ENCODE data around the gene STX19. TPM values are rescaled to one million over a fixed set of nuclear protein-coding genes. Genes with fewer than 3 reads are reported as not detected.
"Not testable (repeated sequence)": the region's sequence is repeated elsewhere in the genome, so short reads cannot be mapped to it uniquely, and the experiment has no call there.

STX19 gene

GRCh38 chr3:93969997-93970396 is 58.4 kb downstream of the STX19 start:
- Histone ChIP-seq H3K4me1 (ENCODE audit: control insufficient read depth in 2 of 2, insufficient read depth in 1 of 2, low read depth in 1 of 2, low read length in 2 of 2) (peaks cover 2% of the 10 kb centered on the region in 2 donors), H3K4me3 (ENCODE audit: low read length in 2 of 2) (no peak overlapping the region), H2BK15ac (ENCODE audit: low read length) (no peak overlapping the region), H3K27me3 (ENCODE audit: control insufficient read depth in 3 of 3, insufficient read depth in 3 of 3, low read depth in 1 of 3, low read length in 3 of 3) (no peaks in the 10 kb centered on the region), H3K27ac (replicated peaks; ENCODE audit: low read length) (no peak overlapping the region), H3K9me3 (replicated peaks in 1 of 2; ENCODE audit: control insufficient read depth in 2 of 2, insufficient read depth in 1 of 2, low read depth in 1 of 2, low read length in 2 of 2) (no peaks in the 10 kb centered on the region), H4K91ac (ENCODE audit: low read depth, low read length, poor library complexity) (no peak overlapping the region), H3K4me2 (ENCODE audit: insufficient read depth, low read length, poor library complexity, severe bottlenecking) (no peak overlapping the region), H3K14ac (ENCODE audit: low read length) (no peak overlapping the region), H3K9ac (ENCODE audit: low read depth, low read length, poor library complexity) (no peak overlapping the region), H2AFZ (ENCODE audit: low read length) (no peak overlapping the region), H2BK12ac (ENCODE audit: low read length) (no peak overlapping the region), H3K18ac (ENCODE audit: low read length) (no peak overlapping the region), H2BK5ac (ENCODE audit: low read length) (no peak overlapping the region), H2BK120ac (ENCODE audit: low read depth, low read length) (no peak overlapping the region), H3K23ac (ENCODE audit: low read depth, low read length, poor library complexity) (no peak overlapping the region), H3K4ac (ENCODE audit: low read length) (no peak overlapping the region), H3K79me1 (ENCODE audit: low read depth, low read length) (no peaks in the 10 kb centered on the region), H3K36me3 (replicated peaks in 1 of 2; ENCODE audit: control insufficient read depth in 2 of 2, insufficient read depth in 2 of 2, low read length in 2 of 2) (peaks cover 0 to 11% of the 10 kb centered on the region in 2 donors), H4K8ac (ENCODE audit: low read depth, low read length) (no peak overlapping the region), H2AK5ac (ENCODE audit: low read depth, low read length) (no peak overlapping the region)
- DNase-seq (ENCODE audit: low spot score) = no peak
- WGBS, 2 donors (ENCODE audit: extremely low coverage in 2 of 2, insufficient read length in 2 of 2, insufficient replicate concordance in 1 of 2) = no CpG with 5 or more reads among the region's 1 CpG

- Histone ChIP-seq H3K9me3 (replicated peaks in 1 of 2; ENCODE audit: control insufficient read depth in 2 of 2, insufficient read depth in 1 of 2, low read depth in 1 of 2, low read length in 2 of 2) (no peaks in the 10 kb centered on the region), H3K79me1 (ENCODE audit: low read depth, low read length) (no peaks in the 10 kb centered on the region), H3K4me2 (ENCODE audit: insufficient read depth, low read length, poor library complexity, severe bottlenecking) (no peak overlapping the region), H3K36me3 (replicated peaks in 1 of 2; ENCODE audit: control insufficient read depth in 2 of 2, insufficient read depth in 2 of 2, low read length in 2 of 2) (peaks cover 0 to 11% of the 10 kb centered on the region in 2 donors), H2BK12ac (ENCODE audit: low read length) (no peak overlapping the region), H2BK15ac (ENCODE audit: low read length) (no peak overlapping the region), H2BK120ac (ENCODE audit: low read depth, low read length) (no peak overlapping the region), H3K9ac (ENCODE audit: low read depth, low read length, poor library complexity) (no peak overlapping the region), H4K91ac (ENCODE audit: low read depth, low read length, poor library complexity) (no peak overlapping the region), H3K18ac (ENCODE audit: low read length) (no peak overlapping the region), H3K27ac (replicated peaks; ENCODE audit: low read length) (no peak overlapping the region), H3K4me3 (ENCODE audit: low read length in 2 of 2) (no peak overlapping the region), H3K4me1 (ENCODE audit: control insufficient read depth in 2 of 2, insufficient read depth in 1 of 2, low read depth in 1 of 2, low read length in 2 of 2) (peaks cover 2% of the 10 kb centered on the region in 2 donors), H3K27me3 (ENCODE audit: control insufficient read depth in 3 of 3, insufficient read depth in 3 of 3, low read depth in 1 of 3, low read length in 3 of 3) (no peaks in the 10 kb centered on the region), H3K14ac (ENCODE audit: low read length) (no peak overlapping the region), H4K8ac (ENCODE audit: low read depth, low read length) (no peak overlapping the region), H2BK5ac (ENCODE audit: low read length) (no peak overlapping the region), H2AFZ (ENCODE audit: low read length) (no peak overlapping the region), H3K4ac (ENCODE audit: low read length) (no peak overlapping the region), H2AK5ac (ENCODE audit: low read depth, low read length) (no peak overlapping the region), H3K23ac (ENCODE audit: low read depth, low read length, poor library complexity) (no peak overlapping the region)
- no CpG with 5 or more reads among the region's 3 CpGs for WGBS, 2 donors (ENCODE audit: extremely low coverage in 2 of 2, insufficient read length in 2 of 2, insufficient replicate concordance in 1 of 2)
- no peak for DNase-seq (ENCODE audit: low spot score)
These were observed 59.0 kb downstream of the STX19 start for GRCh38 chr3:93969443-93969842.

- H2BK120ac ChIP-seq (ENCODE audit: low read depth, low read length); H3K79me1 ChIP-seq (ENCODE audit: low read depth, low read length); H3K23ac ChIP-seq (ENCODE audit: low read depth, low read length, poor library complexity); H2BK12ac ChIP-seq (ENCODE audit: low read length); H3K27ac ChIP-seq (replicated peaks; ENCODE audit: low read length); H3K18ac ChIP-seq (ENCODE audit: low read length); H2BK15ac ChIP-seq (ENCODE audit: low read length); H3K9ac ChIP-seq (ENCODE audit: low read depth, low read length, poor library complexity); H3K4me2 ChIP-seq (ENCODE audit: insufficient read depth, low read length, poor library complexity, severe bottlenecking); H4K91ac ChIP-seq (ENCODE audit: low read depth, low read length, poor library complexity); H4K8ac ChIP-seq (ENCODE audit: low read depth, low read length); H3K27me3 ChIP-seq (ENCODE audit: control insufficient read depth in 3 of 3, insufficient read depth in 3 of 3, low read depth in 1 of 3, low read length in 3 of 3); DNase-seq (ENCODE audit: low spot score); H3K4me1 ChIP-seq (ENCODE audit: control insufficient read depth in 2 of 2, insufficient read depth in 1 of 2, low read depth in 1 of 2, low read length in 2 of 2); H3K9me3 ChIP-seq (replicated peaks in 1 of 2; ENCODE audit: control insufficient read depth in 2 of 2, insufficient read depth in 1 of 2, low read depth in 1 of 2, low read length in 2 of 2); H2AK5ac ChIP-seq (ENCODE audit: low read depth, low read length); H3K14ac ChIP-seq (ENCODE audit: low read length); H2BK5ac ChIP-seq (ENCODE audit: low read length); H3K4ac ChIP-seq (ENCODE audit: low read length); H3K4me3 ChIP-seq (ENCODE audit: low read length in 2 of 2); H2AFZ ChIP-seq (ENCODE audit: low read length): not testable (repeated sequence)
- peaks cover 0 to 11% of the 10 kb centered on the region in 2 donors for H3K36me3 ChIP-seq (replicated peaks in 1 of 2; ENCODE audit: control insufficient read depth in 2 of 2, insufficient read depth in 2 of 2, low read length in 2 of 2)
- WGBS, 2 donors (ENCODE audit: extremely low coverage in 2 of 2, insufficient read length in 2 of 2, insufficient replicate concordance in 1 of 2) = no CpG with 5 or more reads among the region's 19 CpGs
These were observed 63.3 kb downstream of the STX19 start for GRCh38 chr3:93965106-93965505.

Small RNA genes within 50 kb of the gene (small RNA-seq; reads per million reads assigned to genes)
- not detected for gene RF00019 (ENCODE audit: insufficient read depth)
- not detected for gene RNU6-511P (ENCODE audit: insufficient read depth)

All from neuronal stem cell (in vitro differentiated cells).